ENCODE data around the gene DAB1. TPM values are rescaled to one million over a fixed set of nuclear protein-coding genes. Genes with fewer than 3 reads are reported as not detected.

The DAB1 gene
- polyA plus RNA-seq, 4 donors: 3.0 to 77.0 (median 24.3) TPM

DNA sequence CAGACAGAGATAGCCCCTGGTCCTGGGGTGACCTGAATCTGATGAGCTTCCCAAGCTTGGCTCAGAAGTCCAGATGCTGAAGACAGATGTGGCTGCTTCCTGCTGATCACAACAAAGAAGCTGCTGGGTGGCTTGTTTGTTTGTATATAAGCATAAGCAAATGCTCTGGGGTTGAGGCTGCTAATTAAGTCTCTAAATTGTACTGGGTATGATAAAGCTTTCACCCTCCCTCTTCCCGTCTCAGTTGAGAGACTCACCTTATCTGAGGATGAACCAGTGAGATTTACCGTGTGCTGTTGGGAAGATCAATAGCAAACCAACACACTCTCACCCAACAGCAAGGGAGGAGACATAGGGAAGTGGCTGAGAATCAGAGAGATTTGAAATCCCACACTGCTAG lies 42.0 kb downstream of the DAB1 start:
- peaks cover 0 to 8% (median 0%) of the 10 kb centered on the region in 3 donors for H3K4me1 ChIP-seq (ENCODE audit: control insufficient read depth in 3 of 3, insufficient read depth in 2 of 3, low read depth in 1 of 3, low read length in 2 of 3)
- H3K36me3 ChIP-seq (ENCODE audit: control insufficient read depth in 3 of 3, insufficient read depth in 2 of 3, low read depth in 1 of 3, low read length in 3 of 3): no peaks in the 10 kb centered on the region
- H3K27ac ChIP-seq (ENCODE audit: low read depth in 1 of 3, low read length in 2 of 3): no peak overlapping the region
- no peaks in the 10 kb centered on the region for H3K27me3 ChIP-seq (ENCODE audit: control insufficient read depth in 3 of 3, insufficient read depth in 3 of 3, low read length in 3 of 3)
- DNase-seq (no peak), FAIRE-seq (no peak)
- H3K4me3 ChIP-seq (ENCODE audit: low read depth in 1 of 3, low read length in 3 of 3): no peak overlapping the region
- 39 to 59% (median 54%) methylated on average over 2 of the region's 2 CpGs for WGBS, 3 donors
- no peaks in the 10 kb centered on the region for H3K9me3 ChIP-seq (ENCODE audit: control insufficient read depth in 2 of 2, insufficient read depth in 1 of 2, low read depth in 1 of 2, low read length in 1 of 2)

DNA sequence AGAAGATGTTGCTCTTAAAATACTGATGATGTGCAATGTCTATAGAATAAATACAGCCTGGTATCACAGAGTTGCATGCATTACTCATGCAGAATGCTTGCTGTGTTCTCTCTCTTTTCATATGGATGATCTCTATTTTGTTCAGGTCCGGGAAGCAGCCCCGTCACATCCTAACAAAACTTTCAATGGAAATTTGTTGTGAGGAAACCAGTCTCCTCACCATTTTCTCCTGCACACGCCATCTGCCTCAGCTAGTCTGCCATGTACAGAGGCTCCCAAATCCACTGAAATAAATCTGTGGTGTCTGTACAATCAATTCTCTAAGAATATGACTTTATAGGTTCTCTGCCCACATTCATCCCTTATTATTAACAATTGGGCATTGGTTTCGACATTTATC lies 42.4 kb downstream of the DAB1 start:
- Histone ChIP-seq H3K4me1 (ENCODE audit: control insufficient read depth in 3 of 3, insufficient read depth in 2 of 3, low read depth in 1 of 3, low read length in 2 of 3) (peaks cover 0 to 8% (median 0%) of the 10 kb centered on the region in 3 donors), H3K27ac (ENCODE audit: low read depth in 1 of 3, low read length in 2 of 3) (no peak overlapping the region), H3K36me3 (ENCODE audit: control insufficient read depth in 3 of 3, insufficient read depth in 2 of 3, low read depth in 1 of 3, low read length in 3 of 3) (no peaks in the 10 kb centered on the region), H3K27me3 (ENCODE audit: control insufficient read depth in 3 of 3, insufficient read depth in 3 of 3, low read length in 3 of 3) (no peaks in the 10 kb centered on the region), H3K4me3 (ENCODE audit: low read depth in 1 of 3, low read length in 3 of 3) (no peak overlapping the region), H3K9me3 (ENCODE audit: control insufficient read depth in 2 of 2, insufficient read depth in 1 of 2, low read depth in 1 of 2, low read length in 1 of 2) (no peaks in the 10 kb centered on the region)
- DNase-seq (no peak), FAIRE-seq (no peak)
- WGBS, 3 donors: 83 to 90% (median 89%) methylated on average over 4 of the region's 4 CpGs

GRCh38 chr1:57380923-57381322 lies 42.9 kb downstream of the DAB1 start:
- 81 to 91% (median 83%) methylated on average over 3 of the region's 3 CpGs for WGBS, 3 donors

GRCh38 chr1:57378534-57378933 lies 45.3 kb downstream of the DAB1 start:
- Histone ChIP-seq H3K27ac (ENCODE audit: low read depth in 1 of 3, low read length in 2 of 3) (no peak overlapping the region), H3K9me3 (ENCODE audit: control insufficient read depth in 2 of 2, insufficient read depth in 1 of 2, low read depth in 1 of 2, low read length in 1 of 2) (no peaks in the 10 kb centered on the region), H3K4me3 (ENCODE audit: low read depth in 1 of 3, low read length in 3 of 3) (no peak overlapping the region), H3K36me3 (ENCODE audit: control insufficient read depth in 3 of 3, insufficient read depth in 2 of 3, low read depth in 1 of 3, low read length in 3 of 3) (no peaks in the 10 kb centered on the region), H3K4me1 (ENCODE audit: control insufficient read depth in 3 of 3, insufficient read depth in 2 of 3, low read depth in 1 of 3, low read length in 2 of 3) (no peaks in the 10 kb centered on the region), H3K27me3 (ENCODE audit: control insufficient read depth in 3 of 3, insufficient read depth in 3 of 3, low read length in 3 of 3) (no peaks in the 10 kb centered on the region)
- no peak for FAIRE-seq
- 69 to 83% (median 76%) methylated on average over 2 of the region's 2 CpGs for WGBS, 3 donors
- DNase-seq: no peak

More at GRCh38 chr1:57380923-57381322, 42.9 kb downstream of the DAB1 start:
- DNase-seq (no peak), FAIRE-seq (no peak)
- Histone ChIP-seq H3K27me3 (ENCODE audit: control insufficient read depth in 3 of 3, insufficient read depth in 3 of 3, low read length in 3 of 3) (no peaks in the 10 kb centered on the region), H3K27ac (ENCODE audit: low read depth in 1 of 3, low read length in 2 of 3) (no peak overlapping the region), H3K4me3 (ENCODE audit: low read depth in 1 of 3, low read length in 3 of 3) (no peak overlapping the region), H3K4me1 (ENCODE audit: control insufficient read depth in 3 of 3, insufficient read depth in 2 of 3, low read depth in 1 of 3, low read length in 2 of 3) (peaks cover 0 to 8% (median 0%) of the 10 kb centered on the region in 3 donors), H3K9me3 (ENCODE audit: control insufficient read depth in 2 of 2, insufficient read depth in 1 of 2, low read depth in 1 of 2, low read length in 1 of 2) (no peaks in the 10 kb centered on the region), H3K36me3 (ENCODE audit: control insufficient read depth in 3 of 3, insufficient read depth in 2 of 3, low read depth in 1 of 3, low read length in 3 of 3) (no peaks in the 10 kb centered on the region)

DNA sequence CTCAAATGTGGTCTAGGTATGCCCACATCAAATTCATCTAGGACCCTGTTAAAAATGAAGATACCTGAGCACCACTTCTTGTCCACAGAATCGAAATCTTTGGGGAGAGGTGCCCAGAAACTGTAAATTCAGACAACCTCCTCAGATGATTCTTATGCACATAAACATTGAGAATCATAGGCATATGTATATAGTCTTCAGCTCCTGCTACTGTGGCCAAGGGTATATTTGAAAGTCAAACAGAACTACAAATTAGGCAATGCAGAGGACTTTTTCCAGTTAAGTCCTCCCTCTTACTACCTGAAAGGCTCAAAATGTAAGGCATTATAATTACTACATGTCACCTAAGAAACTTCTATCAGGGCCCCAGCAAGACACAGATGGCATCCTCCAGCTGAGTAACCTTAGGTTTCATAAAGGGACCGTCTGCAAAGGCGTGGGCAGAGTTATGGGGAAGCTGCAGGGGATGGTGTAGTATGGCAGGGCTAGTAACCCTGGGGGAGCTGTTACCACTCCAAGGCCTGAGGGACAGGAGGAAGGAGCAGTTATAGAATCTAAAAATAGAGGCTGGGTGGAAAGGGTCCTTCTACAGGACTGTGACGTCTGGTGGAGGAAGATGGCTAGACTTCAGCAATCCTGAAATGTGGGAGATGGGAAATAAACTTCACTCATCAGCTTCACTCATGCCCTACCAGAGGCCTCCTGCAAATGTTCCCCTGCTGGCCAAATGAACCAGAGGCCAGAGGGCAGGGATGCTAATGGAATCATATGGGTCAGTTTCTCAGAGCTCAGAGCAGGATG lies 46.3 kb downstream of the DAB1 start:
- Histone ChIP-seq H3K4me3 (ENCODE audit: low read depth in 1 of 3, low read length in 3 of 3) (no peak overlapping the region), H3K27ac (ENCODE audit: low read depth in 1 of 3, low read length in 2 of 3) (no peak overlapping the region), H3K9me3 (ENCODE audit: control insufficient read depth in 2 of 2, insufficient read depth in 1 of 2, low read depth in 1 of 2, low read length in 1 of 2) (no peaks in the 10 kb centered on the region), H3K27me3 (ENCODE audit: control insufficient read depth in 3 of 3, insufficient read depth in 3 of 3, low read length in 3 of 3) (no peaks in the 10 kb centered on the region), H3K4me1 (ENCODE audit: control insufficient read depth in 3 of 3, insufficient read depth in 2 of 3, low read depth in 1 of 3, low read length in 2 of 3) (no peaks in the 10 kb centered on the region), H3K36me3 (ENCODE audit: control insufficient read depth in 3 of 3, insufficient read depth in 2 of 3, low read depth in 1 of 3, low read length in 3 of 3) (no peaks in the 10 kb centered on the region)
- DNase-seq (no peak), FAIRE-seq (no peak)
- WGBS, 3 donors: 70 to 82% (median 76%) methylated on average over 4 of the region's 4 CpGs

GRCh38 chr1:57376041-57376440 lies 47.8 kb downstream of the DAB1 start:
- H3K27ac ChIP-seq (ENCODE audit: low read depth in 1 of 3, low read length in 2 of 3): no peak overlapping the region
- 57 to 77% (median 77%) methylated on average over 1 of the region's 1 CpG for WGBS, 3 donors
- no peaks in the 10 kb centered on the region for H3K4me1 ChIP-seq (ENCODE audit: control insufficient read depth in 3 of 3, insufficient read depth in 2 of 3, low read depth in 1 of 3, low read length in 2 of 3)
- no peak for FAIRE-seq
- DNase-seq: no peak
- H3K36me3 ChIP-seq (ENCODE audit: control insufficient read depth in 3 of 3, insufficient read depth in 2 of 3, low read depth in 1 of 3, low read length in 3 of 3): no peaks in the 10 kb centered on the region
- H3K9me3 ChIP-seq (ENCODE audit: control insufficient read depth in 2 of 2, insufficient read depth in 1 of 2, low read depth in 1 of 2, low read length in 1 of 2): no peaks in the 10 kb centered on the region
- no peaks in the 10 kb centered on the region for H3K27me3 ChIP-seq (ENCODE audit: control insufficient read depth in 3 of 3, insufficient read depth in 3 of 3, low read length in 3 of 3)
- no peak overlapping the region for H3K4me3 ChIP-seq (ENCODE audit: low read depth in 1 of 3, low read length in 3 of 3)

GRCh38 chr1:57369889-57370288 lies 54.0 kb downstream of the DAB1 start:
- FAIRE-seq (no peak), DNase-seq (no peak)
- Histone ChIP-seq H3K36me3 (ENCODE audit: control insufficient read depth in 3 of 3, insufficient read depth in 2 of 3, low read depth in 1 of 3, low read length in 3 of 3) (no peaks in the 10 kb centered on the region), H3K4me3 (ENCODE audit: low read depth in 1 of 3, low read length in 3 of 3) (no peak overlapping the region), H3K9me3 (ENCODE audit: control insufficient read depth in 2 of 2, insufficient read depth in 1 of 2, low read depth in 1 of 2, low read length in 1 of 2) (peaks cover 0 to 10% of the 10 kb centered on the region in 2 donors), H3K27ac (ENCODE audit: low read depth in 1 of 3, low read length in 2 of 3) (no peak overlapping the region), H3K4me1 (ENCODE audit: control insufficient read depth in 3 of 3, insufficient read depth in 2 of 3, low read depth in 1 of 3, low read length in 2 of 3) (no peaks in the 10 kb centered on the region), H3K27me3 (ENCODE audit: control insufficient read depth in 3 of 3, insufficient read depth in 3 of 3, low read length in 3 of 3) (no peaks in the 10 kb centered on the region)
- 88 to 92% (median 88%) methylated on average over 4 of the region's 4 CpGs for WGBS, 3 donors

DNA sequence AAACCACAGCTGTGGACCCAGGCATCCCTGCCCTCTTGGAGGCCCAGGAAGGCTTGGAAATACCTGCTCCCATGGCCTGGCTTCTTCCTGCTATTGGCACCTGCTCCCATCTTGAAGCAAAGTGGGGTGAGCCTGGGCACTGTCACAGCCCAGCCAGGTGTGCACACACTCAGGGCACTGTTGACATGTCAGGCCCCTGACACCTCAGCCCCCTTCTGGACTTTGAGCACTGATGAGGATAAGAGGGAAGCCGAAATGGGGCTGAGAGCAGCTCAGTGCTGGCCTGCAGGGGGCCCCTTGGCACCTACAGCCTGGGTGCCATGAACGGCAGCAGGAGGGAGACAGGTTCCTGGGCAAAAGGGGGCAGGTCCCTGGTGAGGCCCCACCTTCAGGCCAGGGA lies 55.9 kb downstream of the DAB1 start:
- Histone ChIP-seq H3K36me3 (ENCODE audit: control insufficient read depth in 3 of 3, insufficient read depth in 2 of 3, low read depth in 1 of 3, low read length in 3 of 3) (no peaks in the 10 kb centered on the region), H3K4me3 (ENCODE audit: low read depth in 1 of 3, low read length in 3 of 3) (no peak overlapping the region), H3K27ac (ENCODE audit: low read depth in 1 of 3, low read length in 2 of 3) (no peak overlapping the region), H3K27me3 (ENCODE audit: control insufficient read depth in 3 of 3, insufficient read depth in 3 of 3, low read length in 3 of 3) (no peaks in the 10 kb centered on the region), H3K9me3 (ENCODE audit: control insufficient read depth in 2 of 2, insufficient read depth in 1 of 2, low read depth in 1 of 2, low read length in 1 of 2) (peaks cover 0 to 10% of the 10 kb centered on the region in 2 donors), H3K4me1 (ENCODE audit: control insufficient read depth in 3 of 3, insufficient read depth in 2 of 3, low read depth in 1 of 3, low read length in 2 of 3) (no peaks in the 10 kb centered on the region)
- FAIRE-seq (no peak), DNase-seq (no peak)
- WGBS, 3 donors: 61 to 85% (median 84%) methylated on average over 1 to 2 of the region's 2 CpGs

DNA sequence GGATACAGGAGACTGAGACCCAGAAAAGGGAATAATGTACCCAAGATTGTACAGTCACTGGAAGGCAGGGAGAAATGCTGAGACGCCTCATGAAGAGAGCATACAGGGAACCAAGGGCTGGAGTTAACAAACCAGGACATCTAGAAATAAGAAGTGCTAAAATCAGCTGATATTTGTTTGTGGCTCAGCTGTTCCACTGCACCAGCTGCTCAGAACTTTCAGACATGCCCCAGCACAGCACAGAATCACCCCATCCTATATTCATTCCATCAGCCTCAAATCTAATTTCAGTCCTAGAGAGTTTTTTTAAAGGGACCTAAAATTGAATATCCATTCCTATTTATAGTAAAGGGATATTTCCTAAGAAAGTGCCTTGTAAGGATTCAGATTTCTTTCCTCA lies 60.2 kb downstream of the DAB1 start:
- WGBS, 3 donors: 86 to 95% (median 87%) methylated on average over 1 of the region's 1 CpG
- Histone ChIP-seq H3K27me3 (ENCODE audit: control insufficient read depth in 3 of 3, insufficient read depth in 3 of 3, low read length in 3 of 3) (no peaks in the 10 kb centered on the region), H3K4me1 (ENCODE audit: control insufficient read depth in 3 of 3, insufficient read depth in 2 of 3, low read depth in 1 of 3, low read length in 2 of 3) (no peaks in the 10 kb centered on the region), H3K27ac (ENCODE audit: low read depth in 1 of 3, low read length in 2 of 3) (no peak overlapping the region), H3K4me3 (ENCODE audit: low read depth in 1 of 3, low read length in 3 of 3) (no peak overlapping the region), H3K36me3 (ENCODE audit: control insufficient read depth in 3 of 3, insufficient read depth in 2 of 3, low read depth in 1 of 3, low read length in 3 of 3) (no peaks in the 10 kb centered on the region), H3K9me3 (ENCODE audit: control insufficient read depth in 2 of 2, insufficient read depth in 1 of 2, low read depth in 1 of 2, low read length in 1 of 2) (peaks cover 0 to 10% of the 10 kb centered on the region in 2 donors)
- no peak for DNase-seq
- no peak for FAIRE-seq

Measured in small intestine (tissue), 7 donors.